Adipocyte (in vitro differentiated cells): ENCODE data around the gene CLDN3.
"Not testable (repeated sequence)": the region's sequence is repeated elsewhere in the genome, so short reads cannot be mapped to it uniquely, and the experiment has no call there.

ENCODE experiments used
- DNase-seq: peaks from one replicate; pipeline ENCODE4 v3.0.0-alpha.2; 2015; ENCODE audit warnings: low read depth
- H3K27me3 ChIP-seq: replicated peaks from 2 replicates; pipeline ENCODE4 v1.7.0; 2013; ENCODE audit warnings: mild to moderate bottlenecking, low read length, moderate library complexity; ENCODE audit not compliant: control insufficient read depth, insufficient read depth
- H3K36me3 ChIP-seq: 2 replicates; pipeline ENCODE4 v1.7.0; 2013; ENCODE audit warnings: low read length, mild to moderate bottlenecking, moderate library complexity; ENCODE audit not compliant: control insufficient read depth, insufficient read depth, severe bottlenecking
- H3K4me1 ChIP-seq: 2 replicates; pipeline ENCODE4 v1.7.0; 2013; ENCODE audit warnings: mild to moderate bottlenecking, low read length, moderate library complexity; ENCODE audit not compliant: control insufficient read depth, insufficient read depth
- H3K4me3 ChIP-seq: 2 replicates; pipeline ENCODE4 v1.7.0; 2013; ENCODE audit warnings: mild to moderate bottlenecking, low read length, moderate library complexity
- H3K9ac ChIP-seq: 2 replicates; pipeline ENCODE4 v1.7.0; 2013; ENCODE audit warnings: mild to moderate bottlenecking, low read length, moderate library complexity
- H3K9me3 ChIP-seq: 2 replicates; pipeline ENCODE4 v1.7.0; 2013; ENCODE audit warnings: mild to moderate bottlenecking, low read length, moderate library complexity; ENCODE audit not compliant: control insufficient read depth

Gene CLDN3

DNA sequence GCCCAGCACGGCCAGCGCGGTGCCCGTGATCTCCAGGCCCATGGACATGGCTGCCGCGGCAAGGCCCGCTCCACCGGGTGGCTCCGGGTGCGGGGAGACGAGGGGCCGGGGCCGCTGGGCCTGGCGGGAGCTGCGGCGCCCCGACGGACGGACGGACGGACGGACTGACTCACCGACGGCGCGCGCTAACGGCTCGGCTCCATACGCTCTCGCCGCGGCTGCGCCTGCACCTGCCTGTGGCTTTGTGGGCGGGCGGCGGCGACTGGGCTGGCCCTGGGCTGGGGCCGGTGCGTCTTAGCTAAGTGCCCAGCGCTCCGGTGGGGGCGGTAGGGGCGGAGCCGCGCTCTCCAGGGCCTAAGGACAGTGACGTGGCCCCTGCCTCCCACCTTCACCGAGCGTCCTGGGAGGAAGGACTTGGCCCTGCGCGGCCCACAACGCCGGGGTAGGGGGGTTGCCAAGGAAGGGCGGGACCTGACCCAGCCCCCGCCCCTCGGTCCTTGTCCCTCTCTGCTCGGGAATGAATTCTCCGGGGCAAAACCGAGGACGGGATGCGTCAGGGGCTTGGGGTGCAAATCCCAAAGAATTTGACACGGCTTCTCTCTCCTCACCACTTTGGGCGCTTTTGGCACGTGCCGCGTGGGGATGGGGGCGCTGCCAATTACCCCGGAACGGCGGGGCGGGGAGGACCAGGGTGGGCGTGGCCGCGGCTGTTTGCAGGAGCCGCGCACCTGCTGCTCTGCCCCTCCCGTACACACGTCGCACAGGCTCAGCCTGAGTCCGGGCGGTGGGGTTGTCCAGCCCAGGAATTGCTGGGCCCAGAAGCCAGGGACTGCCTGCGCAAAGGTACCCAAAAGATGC, at the start of gene CLDN3:
Gene CLDN3, minus strand, starts transcription at position 269 of the 858 bp plus-strand sequence. Its CDS starts 221 bp downstream, at position 48.
- DNase-seq = peak; percentile 17
- Histone ChIP-seq H3K9me3 (no peaks in the 10 kb centered on the region), H3K4me3 (no peak within 1 kb of the TSS), H3K4me1 (no peaks in the 10 kb centered on the region), H3K9ac (no peak within 1 kb of the TSS), H3K27me3 (peaks cover 22% of the 10 kb centered on the region), H3K36me3 (no peaks in the 10 kb centered on the region)

- H3K4me1 ChIP-seq = peaks cover under 1% of the 10 kb centered on the region
- no peak for DNase-seq
- H3K9ac ChIP-seq = no peak overlapping the region
- H3K4me3 ChIP-seq = no peak overlapping the region
- H3K36me3 ChIP-seq = no peaks in the 10 kb centered on the region
- no peaks in the 10 kb centered on the region for H3K9me3 ChIP-seq
- H3K27me3 ChIP-seq = no peaks in the 10 kb centered on the region
Observed at GRCh38 chr7:73817121-73817520, 47.1 kb upstream of the CLDN3 start.

DNA sequence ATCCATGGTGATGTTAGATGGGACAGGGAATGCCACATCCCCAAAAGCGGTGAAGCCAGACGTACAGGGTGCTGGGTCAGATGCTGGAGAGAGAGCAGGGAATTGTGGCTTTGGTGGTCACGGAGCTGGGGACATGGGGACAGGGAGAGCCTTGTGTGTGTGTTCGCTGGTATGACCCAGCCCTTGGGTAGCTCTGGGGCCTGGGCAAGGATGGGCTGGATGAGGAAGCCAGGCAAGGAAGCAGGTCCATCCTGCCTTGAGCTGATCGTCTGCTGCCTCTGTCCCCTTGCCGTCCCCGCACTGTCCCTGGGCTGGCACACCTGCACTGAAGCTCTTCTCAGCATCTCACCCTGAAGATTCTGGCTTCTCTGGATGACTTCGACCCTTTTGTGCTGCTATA, 45.4 kb upstream of the CLDN3 start:
- no peak for DNase-seq
- no peaks in the 10 kb centered on the region for H3K4me1 ChIP-seq
- no peaks in the 10 kb centered on the region for H3K36me3 ChIP-seq
- no peak overlapping the region for H3K4me3 ChIP-seq
- no peaks in the 10 kb centered on the region for H3K9me3 ChIP-seq
- H3K9ac ChIP-seq = no peak overlapping the region
- no peaks in the 10 kb centered on the region for H3K27me3 ChIP-seq

DNA sequence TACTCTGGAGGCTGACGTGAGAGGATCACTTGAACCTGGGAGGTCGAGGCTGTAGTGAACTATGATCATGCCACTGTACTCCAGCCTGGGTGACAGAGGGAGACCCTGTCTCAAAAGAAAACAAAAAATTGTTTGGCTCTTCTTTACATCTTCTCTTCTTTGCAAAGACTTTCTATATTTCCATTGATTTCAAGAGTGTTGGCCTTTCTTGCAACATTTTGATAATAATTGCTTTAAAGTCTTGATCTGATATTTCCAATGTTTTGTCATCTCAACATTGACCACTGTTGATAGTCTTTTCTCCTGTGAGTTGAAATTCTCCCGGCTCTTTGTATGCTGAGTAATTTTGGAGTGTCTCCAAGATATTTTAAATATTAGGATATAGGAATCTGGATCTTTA, 42.9 kb upstream of the CLDN3 start:
- no peaks in the 10 kb centered on the region for H3K4me1 ChIP-seq
- no peaks in the 10 kb centered on the region for H3K27me3 ChIP-seq
- no peaks in the 10 kb centered on the region for H3K9me3 ChIP-seq
- no peak for DNase-seq
- H3K9ac ChIP-seq = no peak overlapping the region
- no peak overlapping the region for H3K4me3 ChIP-seq
- no peaks in the 10 kb centered on the region for H3K36me3 ChIP-seq

GRCh38 chr7:73811760-73812168, 41.7 kb upstream of the CLDN3 start:
- peak; percentile 79 for DNase-seq
- no peak overlapping the region for H3K4me3 ChIP-seq
- no peak overlapping the region for H3K9ac ChIP-seq
- H3K9me3 ChIP-seq = no peaks in the 10 kb centered on the region
- no peaks in the 10 kb centered on the region for H3K36me3 ChIP-seq
- H3K27me3 ChIP-seq = no peaks in the 10 kb centered on the region
- no peaks in the 10 kb centered on the region for H3K4me1 ChIP-seq

GRCh38 chr7:73810998-73811360, 40.9 kb upstream of the CLDN3 start:
- Histone ChIP-seq H3K36me3 (no peaks in the 10 kb centered on the region), H3K4me1 (no peaks in the 10 kb centered on the region), H3K4me3 (no peak overlapping the region), H3K27me3 (no peaks in the 10 kb centered on the region), H3K9me3 (no peaks in the 10 kb centered on the region), H3K9ac (no peak overlapping the region)
- DNase-seq = no peak

GRCh38 chr7:73809467-73809951, 39.4 kb upstream of the CLDN3 start:
- no peak overlapping the region for H3K9ac ChIP-seq
- H3K4me1 ChIP-seq = no peaks in the 10 kb centered on the region
- no peak for DNase-seq
- H3K36me3 ChIP-seq = no peaks in the 10 kb centered on the region
- no peaks in the 10 kb centered on the region for H3K9me3 ChIP-seq
- no peaks in the 10 kb centered on the region for H3K27me3 ChIP-seq
- no peak overlapping the region for H3K4me3 ChIP-seq

GRCh38 chr7:73802459-73802858, 32.4 kb upstream of the CLDN3 start:
- DNase-seq = no peak
- Histone ChIP-seq H3K9me3 (no peaks in the 10 kb centered on the region), H3K4me3 (no peak overlapping the region), H3K9ac (no peak overlapping the region), H3K27me3 (no peaks in the 10 kb centered on the region), H3K4me1 (peaks cover 11% of the 10 kb centered on the region), H3K36me3 (no peaks in the 10 kb centered on the region)

DNA sequence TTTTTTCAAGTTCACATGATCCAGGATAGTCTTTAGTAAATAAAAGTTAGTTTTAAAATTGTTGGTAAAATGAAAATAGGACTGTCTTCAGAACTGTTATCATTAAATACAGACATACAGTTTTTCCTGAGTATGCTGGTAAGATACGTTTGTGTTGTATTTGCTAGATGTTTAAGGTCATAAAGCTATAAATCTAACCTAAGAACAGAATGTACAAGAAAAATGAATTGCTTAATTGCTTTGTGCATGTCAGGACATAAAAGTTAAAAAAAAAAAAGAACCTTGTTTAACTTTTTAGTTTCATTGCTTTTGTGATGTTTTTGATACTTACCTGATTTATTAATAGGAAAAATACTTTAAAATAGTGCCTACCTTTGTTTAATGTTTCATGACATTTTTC, 31.5 kb upstream of the CLDN3 start:
- Histone ChIP-seq H3K9me3 (no peaks in the 10 kb centered on the region), H3K27me3 (no peaks in the 10 kb centered on the region), H3K36me3 (no peaks in the 10 kb centered on the region), H3K4me3 (no peak overlapping the region), H3K9ac (no peak overlapping the region), H3K4me1 (peaks cover 11% of the 10 kb centered on the region)
- DNase-seq = no peak

DNA sequence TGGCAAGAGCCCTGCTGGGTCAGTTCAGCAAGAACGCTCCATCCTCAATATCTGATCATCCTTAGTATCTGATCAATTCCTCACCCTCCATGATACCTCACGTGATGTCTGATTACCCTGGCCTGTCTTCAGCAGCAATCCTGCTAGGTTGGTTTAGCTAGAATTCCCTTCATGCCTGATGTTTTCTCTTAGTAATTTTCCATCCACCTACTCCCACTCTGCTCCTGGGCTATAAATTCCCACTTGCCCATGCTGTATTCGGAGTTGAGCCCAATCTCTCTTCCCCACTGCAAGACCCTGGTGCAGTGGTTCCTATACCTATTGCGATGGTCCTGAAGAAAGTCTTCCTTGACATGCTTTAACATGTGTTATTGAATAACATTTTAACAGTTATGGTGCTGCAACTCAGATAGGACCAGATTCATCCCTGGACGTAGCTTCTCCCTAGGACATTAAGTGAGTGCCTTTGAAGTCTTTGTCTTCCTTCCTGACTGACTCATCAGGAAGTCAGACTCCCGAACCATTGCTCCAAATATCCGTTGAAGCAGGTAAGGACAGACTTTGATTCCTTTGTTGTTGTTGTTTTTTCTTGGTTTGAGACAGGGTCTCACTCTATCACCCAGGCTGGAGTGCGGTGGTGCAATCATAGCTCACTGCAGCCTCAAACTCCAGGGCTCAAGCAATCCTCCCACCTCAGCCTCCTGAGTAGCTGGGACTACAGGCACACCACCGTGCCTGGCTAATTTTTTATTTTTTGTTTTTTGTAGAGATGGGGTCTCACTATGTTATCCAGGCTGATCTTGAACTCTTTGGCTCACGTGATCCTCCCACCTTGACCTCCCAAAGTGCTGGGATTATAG, 29.4 kb upstream of the CLDN3 start:
- H3K4me3 ChIP-seq = no peak overlapping the region

GRCh38 chr7:73797176-73797575, 27.1 kb upstream of the CLDN3 start:
- H3K4me1 ChIP-seq, H3K36me3 ChIP-seq, H3K27me3 ChIP-seq, H3K9me3 ChIP-seq, DNase-seq, H3K9ac ChIP-seq, H3K4me3 ChIP-seq: not testable (repeated sequence)

More for the DNA sequence above, 29.4 kb upstream of the CLDN3 start:
- H3K27me3 ChIP-seq = no peaks in the 10 kb centered on the region
- H3K9ac ChIP-seq = no peak overlapping the region
- no peaks in the 10 kb centered on the region for H3K9me3 ChIP-seq
- DNase-seq = no peak
- H3K36me3 ChIP-seq = no peaks in the 10 kb centered on the region
- H3K4me1 ChIP-seq = peaks cover 11% of the 10 kb centered on the region
